Measurements from ENCODE around the gene TADA2A.

Gene TADA2A

GRCh38 chr17:37406635-37407461 lies at the start of gene TADA2A, which contains the start of gene ACACA:
TSS of gene TADA2A (plus strand) at chr17:37406886. CDS start at chr17:37411366, 4,480 bp downstream.
TSS of gene ACACA (minus strand) at chr17:37406836. CDS start at chr17:37406299, 537 bp downstream.
- peak; percentile 74 for DNase-seq

GRCh38 chr17:37358098-37358829 lies 48.4 kb upstream of the TADA2A start:
- peak; percentile 48 for DNase-seq

GRCh38 chr17:37358830-37359681 lies 47.6 kb upstream of the TADA2A start:
- peak; percentile 86 for DNase-seq

- DNase-seq, result no peak
These were observed 47.0 kb upstream of the TADA2A start for GRCh38 chr17:37359682-37360188.

GRCh38 chr17:37360632-37361031 lies 46.1 kb upstream of the TADA2A start:
- no peak for DNase-seq

- no peak for DNase-seq
These were observed 45.1 kb upstream of the TADA2A start for GRCh38 chr17:37361543-37361942.

GRCh38 chr17:37365589-37365988 lies 41.1 kb upstream of the TADA2A start:
- DNase-seq, result no peak

- peak; percentile 21 for DNase-seq
These were observed 38.1 kb upstream of the TADA2A start for GRCh38 chr17:37368577-37368976.

- DNase-seq, result peak; percentile 80
These were observed 33.0 kb upstream of the TADA2A start for GRCh38 chr17:37373530-37374159.

GRCh38 chr17:37375706-37376105 lies 31.0 kb upstream of the TADA2A start, which contains the start of gene C17orf78:
TSS of gene C17orf78 (plus strand) at chr17:37375985. CDS start at chr17:37376093, 108 bp downstream.
- DNase-seq, result no peak

GRCh38 chr17:37382056-37382455 lies 24.6 kb upstream of the TADA2A start:
- no peak for DNase-seq

- DNase-seq, result no peak
These were observed 22.0 kb upstream of the TADA2A start for GRCh38 chr17:37384560-37385149.

- no peak for DNase-seq
These were observed 21.2 kb upstream of the TADA2A start for GRCh38 chr17:37385474-37385990.

- DNase-seq, result no peak
These were observed 20.2 kb upstream of the TADA2A start for GRCh38 chr17:37386462-37386861.

- DNase-seq, result peak; percentile 35
These were observed 18.4 kb upstream of the TADA2A start for GRCh38 chr17:37388266-37388665.

GRCh38 chr17:37389160-37389559 lies 17.5 kb upstream of the TADA2A start:
- DNase-seq, result no peak

GRCh38 chr17:37391146-37391545 lies 15.5 kb upstream of the TADA2A start:
- peak; percentile 42 for DNase-seq

- peak; percentile 75 for DNase-seq
These were observed 14.6 kb upstream of the TADA2A start for GRCh38 chr17:37392024-37392590.

GRCh38 chr17:37393352-37393751 lies 13.3 kb upstream of the TADA2A start:
- no peak for DNase-seq

GRCh38 chr17:37399265-37399803 lies 7.4 kb upstream of the TADA2A start:
- peak; percentile 10 for DNase-seq

GRCh38 chr17:37400505-37400904 lies 6.2 kb upstream of the TADA2A start:
- DNase-seq, result no peak

Data from fibroblast of skin of right quadriceps (primary cell).